Measurements from ENCODE around the gene MRPL45. TPM values are rescaled to one million over a fixed set of nuclear protein-coding genes. Genes with fewer than 3 reads are reported as not detected.

MRPL45 gene
- total and polyA plus RNA-seq, 9 of the 15 experiments (the other 6 are each of a cell fraction or from before 2014, with no cell fraction given), result 48.4 to 228 (median 76.8) TPM

GRCh38 chr17:38324141-38324697 is 27.3 kb downstream of the MRPL45 start:
- CTCF ChIA-PET (ENCODE audit: low intra/inter-chr PET ratio), result interaction anchor here (0.7 kb wide), 1 partner anchor 88 kb away, joined by 3 read pairs; no protein-coding TSS in a partner anchor

More at GRCh38 chr17:38324141-38324697, 27.3 kb downstream of the MRPL45 start:
- FAIRE-seq (no peak), DNase-seq (ENCODE audit: extremely low read depth in 1 of 4, low spot score in 3 of 4) (no peak), ATAC-seq (no peak)
- H2AFZ ChIP-seq (ENCODE audit: low read depth, low read length), result no peak overlapping the region
- H3K4me1 ChIP-seq (replicated peaks in 1 of 2; ENCODE audit: control insufficient read depth in 2 of 2, insufficient read depth in 2 of 2, low read length in 2 of 2), result peaks cover 0 to 10% of the 10 kb centered on the region in 2 experiments; a peak in 2 of 5 replicates
- H3K9ac ChIP-seq (ENCODE audit: insufficient read depth in 1 of 2, low read depth in 2 of 2, low read length in 2 of 2), result no peak overlapping the region
- BruUV-seq (replicated peaks), result no TSS peak
- H3K4me3 ChIP-seq, result no peak overlapping the region
- POLR2A ChIA-PET, result interaction anchor here (0.6 to 1.6 kb wide), 3 partner anchors 10 to 1394 kb away, joined by 3 to 4 read pairs (median 4); no protein-coding TSS in a partner anchor
- intact Hi-C loops (cut with micrococcal nuclease), result no loop called here
- no peak for TF ChIP-seq ZNF785 (CRISPR knock-in tag; IDR thresholded peaks at IDR 0.05)
- TF ChIP-seq FOXJ3 (CRISPR knock-in tag; IDR thresholded peaks at IDR 0.05), result no peak
- no peak for TF ChIP-seq ZNF740 (CRISPR knock-in tag; IDR thresholded peaks at IDR 0.05)
- TF ChIP-seq ZNF740 (tag; IDR thresholded peaks at IDR 0.05), result 0 out of 4 replicates have a peak, but pooled peaks of 1 of the 2 experiments have one; percentile 35
- TF ChIP-seq SAFB (IDR thresholded peaks at IDR 0.05; ENCODE audit: borderline replicate concordance, low read depth, low read length), result no peak
- no peak for TF ChIP-seq RBM15 (IDR thresholded peaks at IDR 0.05; ENCODE audit: insufficient read depth, low read length)
- TF ChIP-seq ZNF282 (CRISPR knock-in tag; IDR thresholded peaks at IDR 0.05), result no peak
- no peak for TF ChIP-seq TCF15 (CRISPR knock-in tag; IDR thresholded peaks at IDR 0.05)
- H3K79me2 ChIP-seq (ENCODE audit: control insufficient read depth, insufficient read depth, low read length), result no peaks in the 10 kb centered on the region
- peaks cover 43% of the 10 kb centered on the region; the same call in 2 of the 3 replicates for H3K36me3 ChIP-seq (ENCODE audit: control insufficient read depth, insufficient read depth, low read length)
- in situ Hi-C loops (cut with MboI), result no loop called here
- WGBS (ENCODE audit: insufficient coverage, low coverage, missing lambda C conversion rate), result 46% methylated on average over 3 of the region's 3 CpGs
- H4K20me1 ChIP-seq (replicated peaks; ENCODE audit: control insufficient read depth, insufficient read depth, low read length), result peaks cover 6% of the 10 kb centered on the region; the same call in 1 of the 2 replicates
- H3K27ac ChIP-seq (ENCODE audit: extremely low read depth, low read depth, low read length), result no peak overlapping the region
- peaks cover 18 to 22% of the 10 kb centered on the region in 2 experiments; a peak in 3 of 5 replicates for H3K27me3 ChIP-seq (ENCODE audit: control insufficient read depth in 2 of 2, insufficient read depth in 2 of 2, low read length in 2 of 2)
- H3K4me2 ChIP-seq (ENCODE audit: insufficient read depth, low read length), result no peak overlapping the region
- peaks cover 6% of the 10 kb centered on the region for H3K9me1 ChIP-seq (ENCODE audit: control insufficient read depth, insufficient read depth, low read length)
- no peaks in the 10 kb centered on the region for H3K9me3 ChIP-seq (replicated peaks; ENCODE audit: control insufficient read depth, insufficient read depth, low read depth, low read length)

All from K562 (cell line).